ENCODE measurements around the gene LPP. TPM values are rescaled to one million over a fixed set of nuclear protein-coding genes. Genes with fewer than 3 reads are reported as not detected.

The LPP gene
- total RNA-seq, 1 donor from 2014 or later, result 184 TPM

DNA sequence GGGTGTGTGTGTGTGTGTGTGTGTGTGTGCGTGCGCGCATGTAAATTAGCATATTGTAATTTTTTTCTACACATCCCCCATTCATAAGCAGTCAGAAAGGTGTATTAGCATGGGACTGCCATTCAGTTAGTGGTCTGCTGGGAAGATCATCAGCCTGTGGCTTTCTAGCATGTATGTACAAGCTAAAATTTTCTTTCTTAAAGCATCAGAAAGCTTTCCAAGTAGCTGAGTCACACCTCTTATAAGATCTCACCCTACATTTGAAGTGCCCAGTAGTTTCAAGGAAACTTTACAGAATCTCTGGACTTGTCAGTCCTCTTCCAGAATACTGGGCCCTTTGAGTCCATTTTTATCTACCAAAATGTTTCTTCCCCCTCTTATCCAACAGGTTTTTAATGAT lies 606.5 kb downstream of the LPP start:
- TF ChIP-seq, protein P1, sequence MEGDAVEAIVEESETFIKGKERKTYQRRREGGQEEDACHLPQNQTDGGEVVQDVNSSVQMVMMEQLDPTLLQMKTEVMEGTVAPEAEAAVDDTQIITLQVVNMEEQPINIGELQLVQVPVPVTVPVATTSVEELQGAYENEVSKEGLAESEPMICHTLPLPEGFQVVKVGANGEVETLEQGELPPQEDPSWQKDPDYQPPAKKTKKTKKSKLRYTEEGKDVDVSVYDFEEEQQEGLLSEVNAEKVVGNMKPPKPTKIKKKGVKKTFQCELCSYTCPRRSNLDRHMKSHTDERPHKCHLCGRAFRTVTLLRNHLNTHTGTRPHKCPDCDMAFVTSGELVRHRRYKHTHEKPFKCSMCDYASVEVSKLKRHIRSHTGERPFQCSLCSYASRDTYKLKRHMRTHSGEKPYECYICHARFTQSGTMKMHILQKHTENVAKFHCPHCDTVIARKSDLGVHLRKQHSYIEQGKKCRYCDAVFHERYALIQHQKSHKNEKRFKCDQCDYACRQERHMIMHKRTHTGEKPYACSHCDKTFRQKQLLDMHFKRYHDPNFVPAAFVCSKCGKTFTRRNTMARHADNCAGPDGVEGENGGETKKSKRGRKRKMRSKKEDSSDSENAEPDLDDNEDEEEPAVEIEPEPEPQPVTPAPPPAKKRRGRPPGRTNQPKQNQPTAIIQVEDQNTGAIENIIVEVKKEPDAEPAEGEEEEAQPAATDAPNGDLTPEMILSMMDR (IDR thresholded peaks at IDR 0.05), result no peak
- Mint-ChIP-seq H3K4me1 (ENCODE audit: unreplicated experiment) (peaks cover 3% of the 10 kb centered on the region), H3K9me3 (ENCODE audit: unreplicated experiment) (no peaks in the 10 kb centered on the region), H3K4me3 (ENCODE audit: unreplicated experiment) (no peak overlapping the region), H3K27me3 (ENCODE audit: unreplicated experiment) (no peaks in the 10 kb centered on the region), H3K27ac (ENCODE audit: unreplicated experiment) (no peak overlapping the region), H3K36me3 (ENCODE audit: unreplicated experiment) (peaks cover 2% of the 10 kb centered on the region)
- DNase-seq (ENCODE audit: extremely low spot score, unreplicated experiment), result no peak

DNA sequence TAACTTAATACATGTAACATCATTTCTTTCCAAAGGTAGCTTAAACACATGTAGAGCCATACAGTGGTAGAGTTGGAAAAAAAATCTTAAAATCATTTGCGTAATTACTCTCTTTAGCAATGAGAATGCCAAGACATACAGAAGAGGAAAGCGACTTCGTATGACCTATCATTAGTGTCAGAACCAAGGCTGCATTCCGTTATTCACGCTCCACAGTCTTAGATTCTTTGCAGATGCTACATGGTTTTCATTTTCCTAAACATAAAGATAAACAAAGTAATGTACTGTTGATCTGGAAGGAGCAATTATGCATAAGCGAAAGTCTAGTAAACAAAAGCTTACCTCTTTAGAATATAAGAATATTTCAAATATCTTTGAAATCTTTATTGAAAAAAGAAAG lies 607.5 kb downstream of the LPP start:
- H3K27me3 Mint-ChIP-seq (ENCODE audit: unreplicated experiment), result no peaks in the 10 kb centered on the region
- peaks cover 2% of the 10 kb centered on the region for H3K36me3 Mint-ChIP-seq (ENCODE audit: unreplicated experiment)
- H3K4me3 Mint-ChIP-seq (ENCODE audit: unreplicated experiment), result no peak overlapping the region
- H3K9me3 Mint-ChIP-seq (ENCODE audit: unreplicated experiment), result no peaks in the 10 kb centered on the region
- H3K27ac Mint-ChIP-seq (ENCODE audit: unreplicated experiment), result no peak overlapping the region
- TF ChIP-seq, protein P1 (IDR thresholded peaks at IDR 0.05), result no peak
- DNase-seq (ENCODE audit: extremely low spot score, unreplicated experiment), result no peak
- H3K4me1 Mint-ChIP-seq (ENCODE audit: unreplicated experiment), result peaks cover 3% of the 10 kb centered on the region

DNA sequence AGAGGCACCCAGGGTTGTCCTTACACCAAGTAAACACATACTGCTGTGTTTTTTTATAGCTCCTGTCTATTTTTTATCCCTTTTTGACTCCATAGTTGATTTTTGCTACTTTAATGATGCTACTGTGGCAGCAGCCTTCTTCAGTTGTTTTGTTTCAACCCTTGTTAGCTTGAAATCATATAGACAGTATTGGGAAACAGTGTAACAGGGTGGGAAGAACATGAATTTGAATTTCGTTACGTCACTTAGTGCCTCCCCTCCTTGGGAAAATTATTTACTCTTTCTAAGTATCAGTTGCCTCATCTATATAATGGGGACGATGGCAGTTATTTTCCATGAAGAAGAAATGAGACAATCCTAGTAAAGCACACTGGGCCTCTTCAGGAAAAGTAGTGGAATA lies 608.0 kb downstream of the LPP start:
- peaks cover 2% of the 10 kb centered on the region for H3K36me3 Mint-ChIP-seq (ENCODE audit: unreplicated experiment)
- H3K4me1 Mint-ChIP-seq (ENCODE audit: unreplicated experiment), result peaks cover 3% of the 10 kb centered on the region
- H3K27ac Mint-ChIP-seq (ENCODE audit: unreplicated experiment), result no peak overlapping the region
- H3K9me3 Mint-ChIP-seq (ENCODE audit: unreplicated experiment), result no peaks in the 10 kb centered on the region
- H3K27me3 Mint-ChIP-seq (ENCODE audit: unreplicated experiment), result no peaks in the 10 kb centered on the region
- TF ChIP-seq, protein P1 (IDR thresholded peaks at IDR 0.05), result no peak
- no peak overlapping the region for H3K4me3 Mint-ChIP-seq (ENCODE audit: unreplicated experiment)
- no peak for DNase-seq (ENCODE audit: extremely low spot score, unreplicated experiment)

DNA sequence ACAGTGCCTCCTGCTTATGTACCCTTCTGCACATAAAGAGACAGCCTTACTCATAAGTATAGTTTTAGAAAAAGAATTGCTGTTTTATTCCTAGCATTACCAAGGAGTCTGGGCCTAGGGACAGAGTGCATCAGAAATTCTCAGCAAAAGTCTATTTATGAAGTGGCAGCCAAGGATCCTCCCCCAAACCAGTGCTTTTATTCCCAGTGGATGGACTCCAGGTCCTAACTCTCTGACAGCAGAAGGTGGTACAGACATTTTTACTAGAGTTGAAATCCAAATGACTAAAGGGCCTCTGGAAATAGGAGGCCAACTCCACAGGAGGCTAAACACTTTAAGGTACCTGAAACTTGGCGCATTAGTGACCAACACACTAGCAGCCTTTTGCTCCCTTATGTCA lies 610.7 kb downstream of the LPP start:
- H3K27me3 Mint-ChIP-seq (ENCODE audit: unreplicated experiment), result no peaks in the 10 kb centered on the region
- peaks cover 3% of the 10 kb centered on the region for H3K4me1 Mint-ChIP-seq (ENCODE audit: unreplicated experiment)
- TF ChIP-seq, protein P1 (IDR thresholded peaks at IDR 0.05), result no peak
- no peak for DNase-seq (ENCODE audit: extremely low spot score, unreplicated experiment)
- no peaks in the 10 kb centered on the region for H3K9me3 Mint-ChIP-seq (ENCODE audit: unreplicated experiment)
- H3K4me3 Mint-ChIP-seq (ENCODE audit: unreplicated experiment), result no peak overlapping the region
- no peak overlapping the region for H3K27ac Mint-ChIP-seq (ENCODE audit: unreplicated experiment)
- H3K36me3 Mint-ChIP-seq (ENCODE audit: unreplicated experiment), result peaks cover 2% of the 10 kb centered on the region

- TF ChIP-seq, protein P1 (IDR thresholded peaks at IDR 0.05), result no peak
- DNase-seq (ENCODE audit: extremely low spot score, unreplicated experiment), result no peak
Measured at GRCh38 chr3:188769831-188770230, 615.9 kb downstream of the LPP start.

More at GRCh38 chr3:188769831-188770230, 615.9 kb downstream of the LPP start:
- Mint-ChIP-seq H3K4me3 (ENCODE audit: unreplicated experiment) (no peak overlapping the region), H3K9me3 (ENCODE audit: unreplicated experiment) (no peaks in the 10 kb centered on the region), H3K36me3 (ENCODE audit: unreplicated experiment) (no peaks in the 10 kb centered on the region), H3K27ac (ENCODE audit: unreplicated experiment) (no peak overlapping the region), H3K27me3 (ENCODE audit: unreplicated experiment) (no peaks in the 10 kb centered on the region), H3K4me1 (ENCODE audit: unreplicated experiment) (peaks cover 21% of the 10 kb centered on the region)

Data from osteocyte (in vitro differentiated cells).